Smooth muscle cell (in vitro differentiated cells): ENCODE results near the gene FRMD3. TPM values are rescaled to one million over a fixed set of nuclear protein-coding genes. Genes with fewer than 3 reads are reported as not detected.

Experiments used
- DNase-seq: peaks from one replicate; lab custom pipeline; 2025; ENCODE audit not compliant: unreplicated experiment; lab: John Stamatoyannopoulos, UW
- H2AFZ ChIP-seq: fragments of 200-600 bp; sonication (generic); 2 replicates; pipeline ENCODE4 v1.6.0; 2016; ENCODE audit warnings: antibody characterized with exemption, low read depth, mild to moderate bottlenecking
- H3F3A ChIP-seq: fragments of 200-600 bp; sonication (generic); 2 replicates; pipeline ENCODE4 v1.6.0; 2017; ENCODE audit warnings: antibody characterized with exemption, low read depth
- H3K27ac ChIP-seq: fragments of 200-600 bp; sonication (generic); 2 replicates; pipeline ENCODE4 v1.5.1; 2016; ENCODE audit warnings: low read depth, mild to moderate bottlenecking
- H3K27me3 ChIP-seq: fragments of 200-600 bp; sonication (generic); 2 replicates; pipeline ENCODE4 v1.6.1; 2016; ENCODE audit warnings: low read depth, mild to moderate bottlenecking
- H3K36me3 ChIP-seq: fragments of 200-600 bp; sonication (generic); 2 replicates; pipeline ENCODE4 v1.5.1; 2016; ENCODE audit warnings: low read depth
- H3K4me1 ChIP-seq: fragments of 200-600 bp; sonication (generic); 2 replicates; pipeline ENCODE4 v1.5.1; 2016; ENCODE audit warnings: low read depth
- H3K4me2 ChIP-seq: fragments of 200-600 bp; sonication (generic); 2 replicates; pipeline ENCODE4 v1.6.0; 2016; ENCODE audit warnings: mild to moderate bottlenecking
- H3K4me3 ChIP-seq: fragments of 200-600 bp; sonication (generic); 2 replicates; pipeline ENCODE4 v1.5.1; 2016; ENCODE audit warnings: mild to moderate bottlenecking
- H3K79me2 ChIP-seq: fragments of 200-600 bp; sonication (generic); 2 replicates; pipeline ENCODE4 v1.6.0; 2016; ENCODE audit warnings: low read depth, mild to moderate bottlenecking
- H3K9ac ChIP-seq: fragments of 200-600 bp; sonication (generic); 2 replicates; pipeline ENCODE4 v1.6.0; 2016; ENCODE audit warnings: low read depth
- H3K9me3 ChIP-seq: fragments of 200-600 bp; sonication (generic); replicated peaks from 2 replicates; pipeline ENCODE4 v1.5.1; 2016; ENCODE audit warnings: low read depth
- H4K20me1 ChIP-seq: fragments of 200-600 bp; sonication (generic); 2 replicates; pipeline ENCODE4 v1.6.0; 2016; ENCODE audit warnings: low read depth
- CTCF ChIP-seq: fragments of 200-600 bp; sonication (generic); IDR thresholded peaks from 2 replicates; pipeline ENCODE4 v1.5.1; 2017; ENCODE audit warnings: borderline replicate concordance, mild to moderate bottlenecking, antibody characterized with exemption; ENCODE audit not compliant: insufficient read depth, poor library complexity, severe bottlenecking
- WGBS: methylation state at CpG from one replicate; pipeline ENCODE4 v1.1.7; 2016; ENCODE audit warnings: low lambda C conversion rate; 5-methylcytosine and 5-hydroxymethylcytosine counted together
- polyA plus RNA-seq: library from polyadenylated mRNA; unstranded; fragments of >200 nt; fragmentation: Nextera tagmentation; extraction: Ambion mirVana; gene quantifications from 2 replicates; pipeline ENCODE4 v1.2.1, GENCODE V29; 2016
- total RNA-seq: library from RNA; depleted of rRNA; stranded (reverse); fragments of >200 nt; gene quantifications from 2 replicates; pipeline ENCODE4 v1.2.3, GENCODE V29; 2014

Gene FRMD3
- total and polyA plus RNA-seq, 2 experiments from 2014 or later: 0.72 to 2.8 TPM

DNA sequence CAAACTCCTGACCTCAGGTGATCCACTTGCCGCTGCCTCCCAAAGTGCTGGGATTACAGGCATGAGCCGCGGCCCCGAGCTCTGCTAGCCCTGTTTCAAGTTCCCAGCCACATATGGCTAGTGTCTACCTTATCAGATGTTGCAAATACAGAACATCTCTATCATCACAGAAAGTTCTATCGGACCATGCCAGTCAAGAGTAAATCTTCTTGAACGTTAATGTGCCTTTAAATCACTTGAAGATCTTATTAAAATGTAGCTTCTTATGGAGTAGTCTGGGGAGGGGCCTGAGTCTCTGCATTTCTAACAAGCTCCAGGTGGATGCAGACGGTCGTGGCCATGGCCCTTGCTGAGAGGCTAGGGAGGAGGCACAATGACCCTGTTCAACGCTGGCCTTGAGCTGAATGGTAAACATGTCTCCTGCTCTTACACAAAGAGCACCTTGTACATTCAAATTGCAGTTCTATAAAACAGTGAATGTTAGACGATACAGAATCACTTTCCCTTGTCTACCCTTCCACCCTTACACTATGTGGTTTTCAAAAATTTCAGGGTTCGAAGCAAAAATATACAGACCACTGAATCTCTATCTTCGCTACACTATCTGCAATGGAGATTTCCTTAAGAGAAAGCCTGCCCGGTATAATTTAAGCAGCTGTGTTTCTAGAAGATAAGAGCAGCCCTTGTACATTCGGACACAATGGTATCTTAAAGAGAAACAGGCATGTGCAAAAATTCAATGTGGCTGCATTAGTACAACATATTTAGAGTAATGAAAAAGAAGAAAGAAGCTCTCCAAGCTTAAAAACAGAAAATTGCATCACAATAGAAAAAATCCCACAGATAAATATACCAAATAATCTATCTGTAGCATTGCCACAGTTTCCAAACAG lies 114.1 kb downstream of the FRMD3 start:
- no peak for DNase-seq
- Histone ChIP-seq H3K79me2 (no peaks in the 10 kb centered on the region), H4K20me1 (no peaks in the 10 kb centered on the region), H3F3A (no peaks in the 10 kb centered on the region), H3K4me3 (no peak overlapping the region), H3K4me2 (no peak overlapping the region), H2AFZ (no peak overlapping the region), H3K9me3 (no peaks in the 10 kb centered on the region), H3K36me3 (no peaks in the 10 kb centered on the region), H3K27me3 (no peaks in the 10 kb centered on the region), H3K4me1 (no peaks in the 10 kb centered on the region), H3K27ac (no peak overlapping the region), H3K9ac (no peak overlapping the region)
- TF ChIP-seq CTCF: no peak
- WGBS: 71% methylated on average over 14 of the region's 14 CpGs

DNA sequence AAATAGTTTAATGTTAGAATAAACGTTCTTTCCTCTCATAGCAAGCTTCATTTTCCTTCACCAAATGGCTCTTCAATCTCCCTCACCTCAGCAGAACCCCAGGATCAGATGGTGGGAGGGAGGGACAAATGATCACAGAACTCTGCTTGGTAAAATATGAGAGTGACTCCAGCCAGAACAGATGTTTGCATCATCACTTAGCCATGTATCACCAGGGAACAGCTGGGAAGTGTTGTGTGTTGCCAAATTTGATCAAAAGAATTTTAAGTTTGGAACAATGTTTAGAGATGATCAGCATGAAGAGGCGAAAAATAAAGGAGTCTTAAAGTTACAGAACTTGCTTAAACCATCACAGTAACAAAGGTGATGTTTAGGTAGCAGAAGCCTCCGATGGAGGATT lies 115.7 kb downstream of the FRMD3 start:
- Histone ChIP-seq H3K9me3 (no peaks in the 10 kb centered on the region), H3K79me2 (no peaks in the 10 kb centered on the region), H3K27me3 (no peaks in the 10 kb centered on the region), H3K4me3 (no peak overlapping the region), H3K36me3 (no peaks in the 10 kb centered on the region), H3K4me2 (no peak overlapping the region), H3K4me1 (no peaks in the 10 kb centered on the region), H4K20me1 (no peaks in the 10 kb centered on the region), H3K27ac (no peak overlapping the region), H3K9ac (no peak overlapping the region), H2AFZ (no peak overlapping the region), H3F3A (no peaks in the 10 kb centered on the region)
- TF ChIP-seq CTCF: no peak
- 91% methylated on average over 3 of the region's 3 CpGs for WGBS
- no peak for DNase-seq

DNA sequence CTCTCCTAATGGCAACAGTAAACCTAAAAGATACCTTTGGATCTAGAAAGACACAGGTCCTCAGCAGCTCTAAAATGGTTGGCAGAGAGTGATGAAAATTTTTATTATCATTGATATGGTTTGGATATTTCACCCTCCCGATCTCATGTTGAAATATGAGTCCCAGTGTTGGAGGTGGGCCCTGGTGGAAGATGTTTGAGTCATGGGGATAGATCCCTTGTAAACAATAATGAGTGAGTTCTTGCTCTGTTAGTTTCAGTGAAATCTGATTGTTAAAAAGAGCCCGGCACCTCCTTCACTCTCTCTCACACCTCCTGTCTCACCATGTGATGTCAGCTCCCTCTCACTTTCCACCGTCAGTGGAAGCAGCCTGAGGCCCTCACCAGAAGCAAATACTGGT lies 117.7 kb downstream of the FRMD3 start:
- Histone ChIP-seq H3K4me2 (no peak overlapping the region), H3K27ac (no peak overlapping the region), H3K27me3 (no peaks in the 10 kb centered on the region), H3K4me3 (no peak overlapping the region), H2AFZ (no peak overlapping the region), H4K20me1 (no peaks in the 10 kb centered on the region), H3K4me1 (no peaks in the 10 kb centered on the region), H3F3A (no peaks in the 10 kb centered on the region), H3K79me2 (no peaks in the 10 kb centered on the region), H3K36me3 (no peaks in the 10 kb centered on the region), H3K9ac (no peak overlapping the region), H3K9me3 (no peaks in the 10 kb centered on the region)
- DNase-seq: no peak
- no peak for TF ChIP-seq CTCF
- 86% methylated on average over 3 of the region's 3 CpGs for WGBS

- no peak overlapping the region for H3K4me3 ChIP-seq
- no peak overlapping the region for H3K9ac ChIP-seq
- no peaks in the 10 kb centered on the region for H3K27me3 ChIP-seq
- no peak overlapping the region for H2AFZ ChIP-seq
- no peaks in the 10 kb centered on the region for H4K20me1 ChIP-seq
- H3K4me2 ChIP-seq: no peak overlapping the region
- no peaks in the 10 kb centered on the region for H3F3A ChIP-seq
- no peaks in the 10 kb centered on the region for H3K79me2 ChIP-seq
- H3K4me1 ChIP-seq: no peaks in the 10 kb centered on the region
- DNase-seq: no peak
- no peak for TF ChIP-seq CTCF
- H3K27ac ChIP-seq: no peak overlapping the region
- 83% methylated on average over 4 of the region's 4 CpGs for WGBS
- H3K36me3 ChIP-seq: no peaks in the 10 kb centered on the region
- no peaks in the 10 kb centered on the region for H3K9me3 ChIP-seq
Observed at GRCh38 chr9:83419961-83420360, 118.2 kb downstream of the FRMD3 start.
